Heart left ventricle (tissue), 16 donors: ENCODE data around the gene KRTAP5-10. TPM values are rescaled to one million over a fixed set of nuclear protein-coding genes. Genes with fewer than 3 reads are reported as not detected.
"Not testable (repeated sequence)": the region's sequence is repeated elsewhere in the genome, so short reads cannot be mapped to it uniquely, and the experiment has no call there.

Experiments used
- ATAC-seq, 4 donors: fragments of 200-7000 bp; cut with Tn5 transposase; one replicate each; pipeline ENCODE4 v1.9.1; 2020 to 2022; ENCODE audit warnings: moderate library complexity in 4 of 4, mild to moderate bottlenecking in 3 of 4, moderate number of reproducible peaks in 1 of 4
- DNase-seq, 5 donors: peaks; one replicate each; pipeline ENCODE4 v3.0.0-alpha.2; 2020
- H3K27ac ChIP-seq, 12 donors: fragments of 200-600 bp; sonication (generic) in 4 of 12; one replicate each; pipeline versions ENCODE4 v1.5.0 to v1.8.0; 2016 to 2022; ENCODE audit warnings: mild to moderate bottlenecking in 2 of 12
- H3K27me3 ChIP-seq, 9 donors: fragments of 200-600 bp; sonication (generic) in 2 of 9; one replicate each; pipeline versions ENCODE4 v1.5.1 to v1.8.0; 2016 to 2022; ENCODE audit warnings: mild to moderate bottlenecking in 3 of 9
- H3K36me3 ChIP-seq, 9 donors: fragments of 200-600 bp; sonication (generic) in 2 of 9; one replicate each; pipeline versions ENCODE4 v1.5.0 to v1.8.0; 2018 to 2022; ENCODE audit warnings: mild to moderate bottlenecking in 2 of 9
- H3K4me1 ChIP-seq, 12 donors: fragments of 200-600 bp; sonication (generic) in 4 of 12; one replicate each; pipeline versions ENCODE4 v1.5.0 to v1.8.0; 2016 to 2022; ENCODE audit warnings: mild to moderate bottlenecking in 3 of 12
- H3K4me3 ChIP-seq, 12 donors: fragments of 200-600 bp; sonication (generic) in 4 of 12; one replicate each; pipeline versions ENCODE4 v1.5.0 to v1.8.0; 2017 to 2022; ENCODE audit warnings: mild to moderate bottlenecking in 9 of 12, moderate library complexity in 4 of 12
- H3K9me3 ChIP-seq, 12 donors: fragments of 200-600 bp; sonication (generic) in 4 of 12; one replicate each; pipeline versions ENCODE4 v1.5.0 to v1.8.0; 2016 to 2022; ENCODE audit warnings: mild to moderate bottlenecking in 1 of 12
- POLR2A ChIP-seq, 2 donors: fragments of 450-650 bp; IDR thresholded peaks; one replicate each; pipeline ENCODE4 v1.6.1; 2017; ENCODE audit warnings: antibody characterized with exemption in 2 of 2, mild to moderate bottlenecking in 2 of 2, moderate library complexity in 2 of 2
- WGBS, 4 donors: extraction: QIAGEN DNeasy Blood & Tissue Kit in 2 of 4; methylation state at CpG; one replicate each; pipeline versions ENCODE4 v1.1.5 to v1.1.7; 2013 to 2018; 5-methylcytosine and 5-hydroxymethylcytosine counted together
- intact Hi-C, 10 donors: fragments of 100-400 bp; cut with DNase I; formaldehyde crosslinking; loops; one replicate each; pipeline versions ENCODE4 v1.11.1 to v1.14.2; 2022
- polyA plus RNA-seq, 2 donors: library from polyadenylated mRNA; stranded (reverse); fragments of 200-250 nt; gene quantifications; one replicate each; pipeline ENCODE4 v1.2.3, GENCODE V29; 2013
- total RNA-seq, 9 donors: library from RNA; depleted of rRNA in 2 of 9; stranded (reverse); fragments of >200 nt in 2 of 9; fragmentation: NEBNext Ultra II Directional in 3 of 9; extraction: Animal tissue kit (Norgen Biotek cat#: 25700) in 3 of 9; gene quantifications; one replicate each; pipeline versions ENCODE4 v1.1.0 to v1.2.4, GENCODE V29; 2016 to 2023
- TF ChIP-seq, protein P1 (sequence below), 12 donors: fragments of 200-600 bp; sonication (generic) in 4 of 12; IDR thresholded peaks; one replicate each; pipeline versions ENCODE4 v1.5.0 to v1.8.0; 2018 to 2022; ENCODE audit warnings: antibody characterized with exemption in 12 of 12, mild to moderate bottlenecking in 5 of 12
- donor health status: ischemic (EF 13 %, LVEDD 7.1; RV severe dilation, severe dysfunction).
- donor health status: healthy with polysubstance abuse.
- donor health status: DM: no; HTN: yes; CAD: no.
- donor health status: DM: no; HTN: no; CAD: no.
- donor health status: ischemic (EF 25% LVEDD 6.9; RV normal size, moderate dysfunction).
- donor health status: ischemic (EF 25% LVEDD 5.7; RV mildly dilated, moderate dysfunction).
- donor health status: healthy.
- donor health status: DM: yes; HTN: yes; CAD: no.
- donor health status: ischemic (EF 35%, LVEDD 5.7; RV mildly dilated, moderate dysfunction).
- donor health status: nonischemic (EF 11% LVEDD 7.7; RV severe dilation, severe dysfunction).
- donor health status: DM: yes; HTN: yes; CAD: no.
- donor health status: PGD.
- donor health status: ischemic (EF 29% LVEDD 5.4; RV normal size, mild dysfunction).
- donor health status: nonischemic (EF 23%, LVEDD 6.1; RV moderate dilation, normal function).

Gene KRTAP5-10
- total and polyA plus RNA-seq, 11 donors, result not detected

DNA sequence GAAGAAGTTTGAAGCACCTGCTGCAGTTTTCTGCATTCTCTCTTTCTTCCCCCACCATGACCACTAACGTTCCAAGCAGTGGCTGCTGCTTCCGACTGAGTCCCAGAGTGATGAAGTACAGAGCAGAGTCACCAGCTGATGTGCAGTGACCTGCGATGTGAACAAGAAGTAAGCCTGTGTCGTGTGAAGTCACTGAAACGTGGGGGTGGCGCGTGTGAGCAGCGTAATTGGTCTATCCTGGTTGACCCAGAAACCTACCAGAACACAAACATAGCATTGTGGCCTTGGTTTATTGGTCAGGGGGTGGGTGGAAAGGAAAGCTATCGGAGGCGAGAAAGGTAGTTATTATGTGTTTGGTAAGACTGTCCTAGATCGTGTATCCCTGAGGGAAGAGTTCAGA lies 34.8 kb upstream of the KRTAP5-10 start:
- TF ChIP-seq, protein P1, sequence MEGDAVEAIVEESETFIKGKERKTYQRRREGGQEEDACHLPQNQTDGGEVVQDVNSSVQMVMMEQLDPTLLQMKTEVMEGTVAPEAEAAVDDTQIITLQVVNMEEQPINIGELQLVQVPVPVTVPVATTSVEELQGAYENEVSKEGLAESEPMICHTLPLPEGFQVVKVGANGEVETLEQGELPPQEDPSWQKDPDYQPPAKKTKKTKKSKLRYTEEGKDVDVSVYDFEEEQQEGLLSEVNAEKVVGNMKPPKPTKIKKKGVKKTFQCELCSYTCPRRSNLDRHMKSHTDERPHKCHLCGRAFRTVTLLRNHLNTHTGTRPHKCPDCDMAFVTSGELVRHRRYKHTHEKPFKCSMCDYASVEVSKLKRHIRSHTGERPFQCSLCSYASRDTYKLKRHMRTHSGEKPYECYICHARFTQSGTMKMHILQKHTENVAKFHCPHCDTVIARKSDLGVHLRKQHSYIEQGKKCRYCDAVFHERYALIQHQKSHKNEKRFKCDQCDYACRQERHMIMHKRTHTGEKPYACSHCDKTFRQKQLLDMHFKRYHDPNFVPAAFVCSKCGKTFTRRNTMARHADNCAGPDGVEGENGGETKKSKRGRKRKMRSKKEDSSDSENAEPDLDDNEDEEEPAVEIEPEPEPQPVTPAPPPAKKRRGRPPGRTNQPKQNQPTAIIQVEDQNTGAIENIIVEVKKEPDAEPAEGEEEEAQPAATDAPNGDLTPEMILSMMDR (IDR thresholded peaks at IDR 0.05), result no peak
- no peak for TF ChIP-seq POLR2A (IDR thresholded peaks at IDR 0.05)
- no peak for ATAC-seq
- WGBS, 4 donors, result 83 to 89% (median 86%) methylated on average over 11 of the region's 11 CpGs

DNA sequence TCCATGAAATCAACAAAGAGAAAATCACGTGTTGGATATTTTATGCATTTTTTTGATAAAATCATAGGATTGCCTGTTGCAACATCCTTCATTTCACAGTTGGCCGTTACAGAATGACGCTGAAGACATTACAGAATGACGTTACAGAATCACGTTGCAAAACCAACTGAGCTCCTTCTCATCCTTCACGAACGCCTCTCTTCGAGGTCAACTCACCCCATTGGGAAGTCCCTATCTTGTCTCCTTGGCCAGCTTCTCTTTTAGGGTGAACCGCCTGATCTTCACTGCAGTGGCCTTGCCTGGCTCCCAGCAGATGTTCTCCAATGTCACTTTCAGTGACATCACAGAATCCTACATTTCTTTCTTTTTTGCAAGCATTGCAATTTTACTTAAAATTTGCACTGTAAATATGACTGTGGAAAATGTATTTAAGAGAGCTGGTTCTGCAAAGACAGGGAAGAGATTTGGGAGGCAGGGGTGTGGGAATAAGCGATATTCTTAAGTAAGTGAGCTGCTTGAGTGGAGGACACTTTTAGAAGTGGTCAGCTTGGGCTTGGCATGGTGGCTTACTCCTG lies 33.2 kb upstream of the KRTAP5-10 start:
- 82 to 83% (median 83%) methylated on average over 10 of the region's 10 CpGs for WGBS, 4 donors

More for the DNA sequence above, 34.8 kb upstream of the KRTAP5-10 start:
- intact Hi-C loops, result no loop called here
- H3K36me3 ChIP-seq, result no peaks in the 10 kb centered on the region
- peaks cover 0 to 2% (median 0%) of the 10 kb centered on the region in 12 donors for H3K9me3 ChIP-seq
- no peak overlapping the region for H3K27ac ChIP-seq
- DNase-seq, result no peak
- H3K4me1 ChIP-seq, result no peaks in the 10 kb centered on the region
- no peaks in the 10 kb centered on the region for H3K27me3 ChIP-seq
- H3K4me3 ChIP-seq, result no peak overlapping the region

DNA sequence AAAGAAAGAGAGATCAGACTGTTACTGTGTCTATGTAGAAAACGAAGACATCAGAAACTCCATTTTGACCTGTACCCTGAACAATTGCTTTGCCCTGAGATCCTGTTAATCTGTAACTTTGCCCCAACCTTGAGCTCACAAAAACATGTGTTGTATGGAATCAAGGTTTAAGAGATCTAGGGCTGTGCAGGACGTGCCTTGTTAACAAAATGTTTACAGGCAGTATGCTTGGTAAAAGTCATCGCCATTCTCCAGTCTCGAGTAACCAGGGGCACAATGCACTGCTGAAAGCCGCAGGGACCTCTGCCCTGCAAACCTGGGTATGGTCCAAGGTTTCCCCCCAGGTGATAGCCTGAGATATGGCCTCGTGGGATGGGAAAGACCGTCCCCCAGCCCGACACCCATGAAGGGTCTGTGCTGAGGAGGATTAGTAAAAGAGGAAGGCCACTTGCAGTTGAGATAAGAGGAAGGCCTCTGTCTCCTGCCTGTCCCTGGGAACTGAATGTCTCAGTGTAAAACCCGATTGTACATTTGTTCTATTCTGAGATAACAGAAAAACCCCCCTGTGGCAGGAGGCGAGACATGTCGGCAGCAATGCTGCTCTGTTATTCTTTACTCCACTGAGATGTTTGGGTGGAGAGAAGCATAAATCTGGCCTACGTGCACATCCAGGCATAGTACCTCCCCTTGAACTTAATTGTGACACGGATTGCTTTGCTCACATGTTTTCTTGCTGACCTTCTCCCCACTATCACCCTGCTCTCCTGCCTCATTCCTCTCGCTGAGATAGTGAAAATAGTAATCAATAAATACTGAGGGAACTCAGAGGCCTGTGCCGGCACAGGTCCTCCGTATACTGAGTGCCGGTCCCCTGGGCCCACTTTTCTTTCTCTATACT lies 30.4 kb upstream of the KRTAP5-10 start:
- H3K4me1 ChIP-seq, DNase-seq, H3K27ac ChIP-seq, H3K36me3 ChIP-seq, H3K9me3 ChIP-seq, H3K4me3 ChIP-seq, H3K27me3 ChIP-seq, ATAC-seq, intact Hi-C loops: not testable (repeated sequence)
- 58 to 70% (median 64%) methylated on average over 17 of the region's 17 CpGs for WGBS, 4 donors

More for the DNA sequence above, 33.2 kb upstream of the KRTAP5-10 start:
- H3K4me3 ChIP-seq, result no peak overlapping the region
- no peaks in the 10 kb centered on the region for H3K36me3 ChIP-seq
- no peak overlapping the region for H3K27ac ChIP-seq
- DNase-seq (no peak), ATAC-seq (no peak)
- H3K9me3 ChIP-seq, result no peaks in the 10 kb centered on the region
- H3K27me3 ChIP-seq, result no peaks in the 10 kb centered on the region
- intact Hi-C loops, result no loop called here
- no peaks in the 10 kb centered on the region for H3K4me1 ChIP-seq
- TF ChIP-seq, protein P1 (IDR thresholded peaks at IDR 0.05), result no peak
- TF ChIP-seq POLR2A (IDR thresholded peaks at IDR 0.05), result no peak

DNA sequence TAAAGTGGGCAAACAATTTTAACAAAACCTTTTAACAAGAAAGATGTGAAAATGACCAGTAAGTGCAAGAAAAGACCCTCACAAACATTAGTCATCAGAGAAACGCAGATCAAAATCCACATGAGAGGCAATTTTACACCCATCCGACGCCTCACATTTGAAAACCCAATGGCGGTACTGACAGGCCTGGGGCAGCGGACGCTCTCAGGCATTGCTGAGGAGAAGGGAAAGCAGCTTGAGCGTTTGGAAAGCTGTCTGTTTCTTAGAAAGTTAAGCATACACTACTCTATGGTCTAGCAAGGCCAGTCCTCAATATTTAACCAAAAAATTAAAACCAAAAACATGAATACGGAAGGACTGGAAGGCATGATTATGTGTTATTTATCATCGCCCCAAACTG lies 29.5 kb upstream of the KRTAP5-10 start:
- Histone ChIP-seq H3K27ac (no peak overlapping the region), H3K4me1 (no peaks in the 10 kb centered on the region), H3K27me3 (no peaks in the 10 kb centered on the region), H3K36me3 (no peaks in the 10 kb centered on the region), H3K4me3 (no peak overlapping the region), H3K9me3 (no peaks in the 10 kb centered on the region)
- ATAC-seq (no peak), DNase-seq (no peak)
- intact Hi-C loops, result no loop called here
- WGBS, 4 donors, result 91 to 96% (median 94%) methylated on average over 9 of the region's 9 CpGs
- TF ChIP-seq, protein P1 (IDR thresholded peaks at IDR 0.05), result no peak
- TF ChIP-seq POLR2A (IDR thresholded peaks at IDR 0.05), result no peak
